Naive thymus-derived CD8-positive, alpha-beta T cell (primary cell): ENCODE data around the gene ERI3. TPM values are rescaled to one million over a fixed set of nuclear protein-coding genes. Genes with fewer than 3 reads are reported as not detected.

Experiments
- ATAC-seq, 2 donors: fragments of 150-1000 bp; cut with Tn5 transposase in 1 of 2; sonication (Bioruptor Pico), chemical (Tn5 transposase) in 1 of 2; 1 replicate in 1 of 2; 2 replicates in 1 of 2; pipeline ENCODE4 v1.10.0; 2021; ENCODE audit warnings: mild to moderate bottlenecking in 2 of 2, moderate library complexity in 2 of 2
- POLR2A ChIA-PET: fragments of 350-600 bp; sonication (Branson Sonifier 250); formaldehyde crosslinking; loops from one replicate; lab custom pipeline; 2021; ENCODE audit warnings: antibody characterized with exemption; lab: Charles Lee
- DNase-seq, 10 donors: peaks; one replicate each; pipeline versions ENCODE4 v3.0.0 to v3.0.0-alpha.2; 2020 to 2022
- H3K27ac Mint-ChIP-seq, 10 donors: one replicate each; pipeline ENCODE4 v1.8.0; 2020 to 2022; ENCODE audit warnings: mild to moderate bottlenecking in 10 of 10, mixed read lengths in 10 of 10, moderate library complexity in 4 of 10, inconsistent platforms in 1 of 10
- H3K27me3 Mint-ChIP-seq, 5 donors: one replicate each; pipeline ENCODE4 v1.8.0; 2021 to 2022; ENCODE audit warnings: mixed read lengths in 5 of 5
- H3K36me3 Mint-ChIP-seq, 3 donors: one replicate each; pipeline ENCODE4 v1.8.0; 2020 to 2022; ENCODE audit warnings: mixed read lengths in 3 of 3, mild to moderate bottlenecking in 2 of 3, inconsistent platforms in 1 of 3
- H3K4me1 Mint-ChIP-seq, 4 donors: one replicate each; pipeline ENCODE4 v1.8.0; 2021 to 2022; ENCODE audit warnings: mixed read lengths in 4 of 4
- H3K4me3 Mint-ChIP-seq, 10 donors: one replicate each; pipeline ENCODE4 v1.8.0; 2020 to 2022; ENCODE audit warnings: mild to moderate bottlenecking in 10 of 10, mixed read lengths in 10 of 10, moderate library complexity in 6 of 10, inconsistent platforms in 1 of 10
- H3K9me3 Mint-ChIP-seq, 9 donors: one replicate each; pipeline ENCODE4 v1.8.0; 2020 to 2022; ENCODE audit warnings: mixed read lengths in 9 of 9, mild to moderate bottlenecking in 3 of 9, inconsistent platforms in 1 of 9, moderate library complexity in 1 of 9
- polyA plus RNA-seq, 3 donors: library from polyadenylated mRNA; unstranded; fragments of 300-500 nt; fragmentation: Illumina TruSeq; gene quantifications; one replicate each; pipeline ENCODE4 v1.2.3, GENCODE V29; 2021
- total RNA-seq, 8 experiments: library from RNA in 2 of 8; stranded (reverse) in 2 of 8; gene quantifications; one replicate each; pipeline ENCODE4 v1.2.3 and lab custom pipeline; 2021 to 2026

ERI3 gene
- total and polyA plus RNA-seq, 5 experiments from 2014 or later, result 27.2 to 45.8 (median 43.4) TPM

DNA sequence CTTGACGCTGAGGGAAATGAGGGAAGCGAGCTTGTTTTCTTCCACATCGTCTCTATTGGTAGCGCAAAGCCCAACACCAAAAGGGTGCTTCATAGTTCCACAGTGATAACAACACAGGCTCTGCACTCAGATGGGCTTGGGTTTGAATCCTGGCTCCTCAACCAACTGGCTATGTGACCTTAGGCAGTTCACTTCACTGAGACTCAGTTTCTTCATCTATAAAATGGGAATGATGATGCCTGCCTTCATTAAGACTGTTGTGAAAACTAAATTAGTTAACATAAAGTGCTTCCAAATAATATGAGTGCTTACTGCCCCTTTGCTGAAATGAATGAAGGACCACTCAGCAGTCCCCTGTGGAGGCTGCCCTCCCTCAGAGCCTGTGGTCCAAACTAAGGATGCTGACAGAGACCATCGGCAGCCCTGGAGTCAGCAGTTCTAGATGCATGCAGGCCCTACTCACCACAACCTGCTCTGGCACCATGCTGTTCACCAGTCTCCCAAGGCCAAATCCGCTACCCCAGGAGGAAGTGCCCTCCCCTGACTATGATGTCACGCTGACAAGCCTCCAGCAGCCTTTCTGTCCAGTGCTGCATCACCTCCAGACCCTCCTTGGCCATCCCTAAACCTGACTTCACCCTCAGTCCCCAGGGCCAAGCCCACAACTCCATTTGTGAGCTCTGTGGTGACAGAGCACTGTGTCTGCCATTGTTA is 111.1 kb downstream of the ERI3 start:
- Mint-ChIP-seq H3K36me3 (peaks cover 0 to 36% (median 0%) of the 10 kb centered on the region in 3 donors), H3K27ac (peak overlapping the region in 3 of 10 donors; percentile 21 to 89 (median 82)), H3K4me1 (peaks cover 10 to 29% (median 19%) of the 10 kb centered on the region in 4 donors), H3K9me3 (no peaks in the 10 kb centered on the region), H3K4me3 (peak overlapping the region in 1 of 10 donors; percentile 38), H3K27me3 (no peaks in the 10 kb centered on the region)
- POLR2A ChIA-PET, result no interaction called here
- DNase-seq (no peak), ATAC-seq (no peak)

DNA sequence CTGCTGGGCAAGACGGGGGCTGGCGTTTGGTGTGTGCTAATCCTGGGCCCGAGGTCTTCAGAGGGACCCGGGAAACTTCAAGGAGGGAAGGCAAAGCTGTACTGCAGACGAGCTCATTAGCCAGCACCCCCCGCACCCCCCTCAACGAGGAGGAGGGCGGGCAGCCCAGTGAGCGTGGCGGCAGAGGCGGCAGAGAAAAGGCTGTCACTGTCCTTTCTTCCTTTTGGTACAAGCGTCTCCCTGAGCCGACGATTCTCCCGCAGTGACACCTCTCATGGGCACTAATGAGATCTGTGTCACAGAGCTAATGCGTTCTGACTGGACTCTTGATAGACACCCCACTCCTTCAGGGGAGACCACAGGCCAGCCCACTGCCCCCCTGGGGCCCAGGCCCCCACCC is 112.3 kb downstream of the ERI3 start:
- no peak for DNase-seq
- Mint-ChIP-seq H3K9me3 (no peaks in the 10 kb centered on the region), H3K27ac (no peak overlapping the region), H3K27me3 (no peaks in the 10 kb centered on the region), H3K4me3 (no peak overlapping the region), H3K4me1 (peaks cover 20 to 32% (median 29%) of the 10 kb centered on the region in 4 donors), H3K36me3 (peaks cover 0 to 31% (median 0%) of the 10 kb centered on the region in 3 donors)
- POLR2A ChIA-PET, result no interaction called here
- no peak for ATAC-seq

DNA sequence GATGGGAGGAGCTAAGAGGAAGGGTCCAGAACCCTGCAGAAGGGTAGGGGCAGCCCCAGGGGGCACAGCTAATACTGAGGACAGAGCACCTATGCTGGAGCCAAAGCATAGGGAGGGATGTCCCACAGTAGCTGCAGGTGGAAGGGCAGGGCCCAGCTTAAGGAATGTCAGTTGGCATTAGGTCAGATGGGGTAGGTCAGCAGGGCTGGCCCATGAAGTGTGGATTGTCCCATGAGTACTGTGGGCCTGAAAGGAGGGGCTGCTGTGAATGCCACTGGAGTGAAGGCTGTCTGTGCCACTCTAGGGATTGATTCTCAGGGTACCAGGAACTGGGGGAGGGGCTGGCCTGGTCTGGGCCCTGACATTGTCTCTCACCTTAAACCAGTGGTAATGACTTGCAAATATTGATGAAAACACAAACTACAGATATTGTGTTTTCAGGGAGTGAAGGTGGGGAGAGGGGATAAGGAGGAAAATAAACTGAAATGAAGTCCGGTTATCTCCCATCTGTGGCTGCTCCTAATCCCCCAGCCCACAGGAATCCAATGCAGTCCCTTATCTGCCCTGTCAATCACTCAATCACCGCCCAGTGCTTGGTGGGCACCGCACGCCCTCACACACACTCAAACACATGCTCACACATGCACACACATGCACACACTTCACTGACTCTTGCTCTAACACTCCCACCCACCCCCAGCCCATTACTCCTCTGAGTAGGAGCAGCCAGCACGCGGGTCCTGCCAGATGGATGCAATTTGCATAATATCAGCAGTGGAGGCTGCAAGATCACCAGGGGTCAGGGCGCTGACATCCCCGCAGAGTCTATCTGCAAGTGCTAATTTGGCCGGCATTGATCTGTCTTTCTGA is 114.0 kb downstream of the ERI3 start:
- Mint-ChIP-seq H3K4me3 (no peak overlapping the region), H3K27ac (peak overlapping the region in 2 of 10 donors; percentile 10 to 11)

DNA sequence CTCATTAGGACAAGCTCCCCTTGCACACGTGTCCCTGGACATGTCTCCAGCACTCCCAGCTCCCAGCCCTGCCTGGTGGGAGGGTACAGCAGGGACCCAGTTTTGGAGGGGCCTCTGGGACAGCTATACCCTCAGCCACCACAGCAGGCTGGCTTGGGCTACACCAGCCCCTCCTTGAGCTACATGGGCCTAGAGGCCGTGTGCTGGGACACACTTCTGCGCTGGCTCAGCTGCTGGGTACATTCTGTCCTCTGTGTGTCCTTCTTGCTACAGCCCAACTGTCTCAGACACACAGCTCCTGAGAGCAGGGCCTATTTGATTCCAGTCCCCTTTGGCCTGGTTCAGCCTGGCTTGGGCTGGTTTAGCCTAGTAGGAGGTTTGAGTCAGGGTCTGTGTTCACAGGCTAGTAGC is 115.1 kb downstream of the ERI3 start:
- ATAC-seq, result no peak
- peaks cover 0 to 22% (median 0%) of the 10 kb centered on the region in 3 donors for H3K36me3 Mint-ChIP-seq
- DNase-seq, result no peak
- H3K27ac Mint-ChIP-seq, result peak overlapping the region in 1 of 10 donors; percentile 29
- no peaks in the 10 kb centered on the region for H3K9me3 Mint-ChIP-seq
- no peaks in the 10 kb centered on the region for H3K27me3 Mint-ChIP-seq
- H3K4me1 Mint-ChIP-seq, result peaks cover 20 to 31% (median 26%) of the 10 kb centered on the region in 4 donors
- POLR2A ChIA-PET, result no interaction called here
- H3K4me3 Mint-ChIP-seq, result no peak overlapping the region

More for the DNA sequence above, 114.0 kb downstream of the ERI3 start:
- Mint-ChIP-seq H3K9me3 (no peaks in the 10 kb centered on the region), H3K4me1 (peaks cover 20 to 31% (median 29%) of the 10 kb centered on the region in 4 donors), H3K36me3 (peaks cover 0 to 25% (median 0%) of the 10 kb centered on the region in 3 donors), H3K27me3 (no peaks in the 10 kb centered on the region)
- DNase-seq, result peak in 1 of 10 donors; percentile 19
- ATAC-seq, result no peak
- POLR2A ChIA-PET, result no interaction called here

DNA sequence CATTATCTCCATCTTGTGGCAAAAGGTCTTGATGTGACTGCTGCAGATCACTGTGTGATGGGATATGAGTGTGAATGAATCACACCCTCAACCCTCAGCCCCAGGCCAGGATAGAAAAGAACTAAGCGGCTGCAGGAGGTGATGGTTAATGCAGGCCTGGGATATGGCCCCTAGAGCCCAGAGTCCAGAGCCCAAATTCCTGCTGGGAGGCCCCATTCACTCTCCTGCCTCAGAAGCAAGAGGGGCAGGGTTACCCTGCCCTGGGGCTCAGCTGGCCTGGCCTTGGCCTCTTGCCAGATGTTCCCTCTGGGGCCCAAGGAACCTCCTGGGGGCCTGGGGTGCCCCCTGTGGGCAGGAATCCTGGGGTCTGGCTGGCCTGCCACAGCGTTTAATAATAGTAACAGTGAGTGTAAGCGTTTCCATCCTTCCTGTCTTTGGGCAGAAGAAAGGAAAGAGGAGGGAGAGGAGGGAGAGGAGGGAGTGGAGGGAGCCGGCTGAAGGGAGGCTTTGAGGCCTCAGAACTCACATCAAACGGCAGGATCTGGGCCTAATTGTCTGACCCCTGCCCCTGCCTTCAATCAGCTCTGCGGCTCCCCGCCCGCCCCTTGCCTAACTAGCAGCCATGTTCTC is 115.6 kb downstream of the ERI3 start:
- H3K27me3 Mint-ChIP-seq, result no peaks in the 10 kb centered on the region
- no peaks in the 10 kb centered on the region for H3K9me3 Mint-ChIP-seq
- no peak for ATAC-seq
- peak overlapping the region in 2 of 10 donors; percentile 24 to 85 for H3K27ac Mint-ChIP-seq
- peaks cover 0 to 18% (median 0%) of the 10 kb centered on the region in 3 donors for H3K36me3 Mint-ChIP-seq
- no peak overlapping the region for H3K4me3 Mint-ChIP-seq
- DNase-seq, result no peak
- H3K4me1 Mint-ChIP-seq, result peaks cover 20 to 31% (median 25%) of the 10 kb centered on the region in 4 donors
- POLR2A ChIA-PET, result no interaction called here

DNA sequence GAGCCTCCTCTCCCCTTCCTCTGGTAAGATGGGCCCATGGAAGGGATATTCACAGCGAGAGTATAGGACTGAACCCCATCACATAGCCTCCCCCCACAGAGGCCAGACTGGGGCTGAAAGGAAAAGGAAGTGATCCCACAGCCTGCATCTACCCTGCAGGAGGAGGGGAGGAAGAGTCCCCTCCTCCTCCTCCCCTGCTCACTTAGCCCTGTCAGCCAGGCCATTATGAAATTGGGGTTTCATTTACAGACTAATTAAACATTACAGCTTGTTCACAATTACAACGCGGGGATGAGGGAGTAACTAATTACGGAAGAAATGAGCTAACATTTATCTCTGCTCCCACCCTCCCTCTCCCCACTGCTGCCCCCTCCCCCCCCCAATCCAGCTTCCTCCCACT is 116.4 kb downstream of the ERI3 start:
- no peak for DNase-seq
- no peak for ATAC-seq
- Mint-ChIP-seq H3K4me3 (no peak overlapping the region), H3K27me3 (no peaks in the 10 kb centered on the region), H3K4me1 (peaks cover 20 to 31% (median 24%) of the 10 kb centered on the region in 4 donors), H3K9me3 (no peaks in the 10 kb centered on the region), H3K36me3 (peaks cover 0 to 20% (median 3%) of the 10 kb centered on the region in 3 donors), H3K27ac (no peak overlapping the region)
- POLR2A ChIA-PET, result interaction anchor here (1.6 kb wide), 1 partner anchor 25 kb away, joined by 8 read pairs; the partner anchor contains the start of gene DMAP1

DNA sequence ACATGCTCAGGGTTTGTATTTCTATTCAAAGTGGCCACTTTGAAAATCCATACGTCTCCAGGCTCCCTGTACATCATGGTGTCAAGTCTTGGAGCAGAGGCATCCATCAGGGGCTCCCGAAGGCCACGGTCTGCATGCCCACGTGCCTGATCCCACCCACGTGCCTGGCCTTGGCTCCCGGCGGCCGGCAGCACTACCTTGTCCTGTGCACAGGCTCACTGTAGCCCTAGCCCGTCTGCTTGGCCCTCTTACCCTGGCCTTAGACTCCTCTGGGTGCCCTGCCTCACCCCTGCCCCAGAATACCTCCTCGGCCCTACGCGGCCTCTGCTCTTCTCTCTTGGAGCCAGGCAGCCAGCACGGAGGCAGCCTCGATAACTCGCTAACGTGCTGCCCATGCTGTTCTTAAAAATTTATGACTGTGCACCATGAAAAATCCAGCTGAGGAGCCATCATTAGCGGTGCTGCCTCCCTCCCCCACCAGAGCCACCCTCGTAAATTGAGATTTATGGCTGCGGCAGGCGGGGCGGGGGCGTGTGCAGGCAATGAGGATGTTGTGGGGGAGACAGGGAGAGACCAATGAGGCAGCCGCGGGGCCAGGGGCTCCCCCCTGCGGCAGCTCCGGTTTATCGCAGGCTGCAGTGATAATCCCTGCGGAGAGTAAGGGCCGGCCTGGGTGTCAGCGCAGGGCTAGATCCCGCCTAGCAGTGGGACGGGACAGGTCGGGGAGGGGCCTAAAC is 117.2 kb downstream of the ERI3 start:
- H3K4me1 Mint-ChIP-seq, result peaks cover 20 to 31% (median 24%) of the 10 kb centered on the region in 4 donors
- peak; percentile 98 for ATAC-seq
- no peaks in the 10 kb centered on the region for H3K9me3 Mint-ChIP-seq
- POLR2A ChIA-PET, result interaction anchor here (1.6 kb wide), 1 partner anchor 24 kb away, joined by 8 read pairs; the partner anchor contains the start of gene DMAP1
- H3K27ac Mint-ChIP-seq, result peak overlapping the region in 5 of 10 donors; percentile 31 to 81 (median 55)
- H3K36me3 Mint-ChIP-seq, result peaks cover 3 to 22% (median 5%) of the 10 kb centered on the region in 3 donors
- DNase-seq, result peak; percentile 20 to 68 (median 46)
- no peaks in the 10 kb centered on the region for H3K27me3 Mint-ChIP-seq
- H3K4me3 Mint-ChIP-seq, result peak overlapping the region in 5 of 10 donors; percentile 9 to 41 (median 37)

DNA sequence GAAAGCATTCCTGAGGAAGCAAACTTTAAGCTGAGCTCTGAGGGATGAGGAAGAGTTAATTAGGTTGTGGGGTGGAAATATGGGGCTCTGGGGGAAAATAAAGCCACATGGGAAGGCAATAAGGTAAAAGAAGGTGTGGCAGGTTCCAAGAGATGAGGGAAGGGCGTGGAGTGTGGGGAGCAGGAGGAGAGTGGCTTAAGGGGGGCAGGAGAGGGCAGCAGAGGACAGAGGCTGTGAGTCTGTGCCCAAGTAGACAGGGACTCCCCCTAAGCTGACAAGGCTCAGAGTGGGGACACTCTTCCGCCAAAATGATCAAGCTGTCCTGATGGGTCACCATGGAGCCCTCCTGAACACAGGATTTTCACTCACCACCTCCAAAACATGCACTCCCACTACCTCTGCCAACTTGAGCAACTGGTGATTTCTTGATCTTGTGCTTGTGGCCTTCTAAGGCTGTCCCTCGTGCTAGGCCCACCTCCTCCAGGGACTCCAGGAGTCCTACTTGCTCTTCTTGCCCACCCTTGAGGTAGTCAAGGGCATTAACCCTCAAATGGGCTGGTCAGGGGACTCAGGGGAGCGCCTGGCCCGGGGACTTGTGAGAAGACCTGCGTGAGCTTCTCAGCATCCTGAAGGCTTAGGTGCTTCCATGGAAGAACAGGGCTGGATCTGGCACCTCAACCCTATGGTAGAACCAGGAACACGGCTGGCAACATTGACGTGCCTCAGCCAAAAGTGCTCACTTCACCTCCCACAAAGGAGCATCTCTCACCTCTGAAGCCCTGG is 118.4 kb downstream of the ERI3 start:
- no peaks in the 10 kb centered on the region for H3K9me3 Mint-ChIP-seq
- peaks cover 4 to 31% (median 5%) of the 10 kb centered on the region in 3 donors for H3K36me3 Mint-ChIP-seq
- H3K27me3 Mint-ChIP-seq, result no peaks in the 10 kb centered on the region
- H3K27ac Mint-ChIP-seq, result peak overlapping the region in 2 of 10 donors; percentile 61 to 91
- POLR2A ChIA-PET, result no interaction called here
- ATAC-seq, result no peak
- peaks cover 17 to 31% (median 22%) of the 10 kb centered on the region in 4 donors for H3K4me1 Mint-ChIP-seq
- no peak for DNase-seq
- H3K4me3 Mint-ChIP-seq, result no peak overlapping the region

DNA sequence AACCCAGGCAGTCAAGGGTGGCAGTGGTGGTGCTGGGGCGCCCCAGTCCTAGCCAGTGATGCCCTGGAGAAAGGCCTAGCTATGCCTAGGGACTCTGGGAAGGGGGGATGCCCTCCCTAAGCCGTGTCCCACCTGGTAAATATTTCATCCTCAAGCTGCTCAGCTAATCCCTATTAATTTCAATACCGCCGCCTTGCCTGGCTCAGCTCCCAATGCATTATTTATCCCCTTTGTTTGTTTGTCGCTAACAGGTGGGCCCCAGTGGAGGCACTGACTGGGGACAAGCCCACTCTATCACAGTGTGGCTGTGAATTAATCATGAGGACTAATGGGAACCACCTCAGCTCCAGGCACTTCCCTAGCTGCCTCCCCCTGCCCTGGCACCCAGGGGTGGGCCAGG is 119.2 kb downstream of the ERI3 start:
- H3K27ac Mint-ChIP-seq, result peak overlapping the region in 3 of 10 donors; percentile 18 to 91 (median 79)
- H3K9me3 Mint-ChIP-seq, result no peaks in the 10 kb centered on the region

DNA sequence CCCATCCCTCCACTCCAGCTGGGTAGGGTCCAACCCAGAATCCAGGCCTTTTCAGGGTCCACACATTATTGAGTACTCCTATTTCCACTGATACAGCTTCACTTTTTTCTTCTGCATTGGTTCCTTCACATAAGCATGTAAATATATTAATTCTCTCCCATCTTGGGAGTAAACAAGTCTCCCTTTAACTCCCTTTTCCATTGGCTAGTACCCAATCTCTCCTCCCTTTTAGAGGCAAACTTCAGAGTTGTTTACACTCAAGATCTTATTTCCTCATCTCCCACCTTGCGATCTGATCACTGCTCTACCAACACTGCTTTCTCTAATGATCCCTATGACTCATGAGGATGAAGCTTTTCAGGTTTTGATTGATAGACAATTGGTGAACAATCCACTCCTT is 121.5 kb downstream of the ERI3 start:
- DNase-seq (no peak), ATAC-seq (no peak)
- peaks cover 5 to 29% (median 10%) of the 10 kb centered on the region in 3 donors for H3K36me3 Mint-ChIP-seq
- H3K4me3 Mint-ChIP-seq, result no peak overlapping the region
- H3K4me1 Mint-ChIP-seq, result peaks cover 5 to 8% (median 8%) of the 10 kb centered on the region in 4 donors
- no peaks in the 10 kb centered on the region for H3K9me3 Mint-ChIP-seq
- H3K27ac Mint-ChIP-seq, result peak overlapping the region in 1 of 10 donors; percentile 71
- no peaks in the 10 kb centered on the region for H3K27me3 Mint-ChIP-seq
- POLR2A ChIA-PET, result no interaction called here

More for the DNA sequence above, 119.2 kb downstream of the ERI3 start:
- Mint-ChIP-seq H3K4me3 (no peak overlapping the region), H3K27me3 (no peaks in the 10 kb centered on the region), H3K4me1 (peaks cover 13 to 29% (median 18%) of the 10 kb centered on the region in 4 donors), H3K36me3 (peaks cover 5 to 31% (median 6%) of the 10 kb centered on the region in 3 donors)
- ATAC-seq, result no peak
- POLR2A ChIA-PET, result no interaction called here
- peak in 1 of 10 donors; percentile 7 for DNase-seq

DNA sequence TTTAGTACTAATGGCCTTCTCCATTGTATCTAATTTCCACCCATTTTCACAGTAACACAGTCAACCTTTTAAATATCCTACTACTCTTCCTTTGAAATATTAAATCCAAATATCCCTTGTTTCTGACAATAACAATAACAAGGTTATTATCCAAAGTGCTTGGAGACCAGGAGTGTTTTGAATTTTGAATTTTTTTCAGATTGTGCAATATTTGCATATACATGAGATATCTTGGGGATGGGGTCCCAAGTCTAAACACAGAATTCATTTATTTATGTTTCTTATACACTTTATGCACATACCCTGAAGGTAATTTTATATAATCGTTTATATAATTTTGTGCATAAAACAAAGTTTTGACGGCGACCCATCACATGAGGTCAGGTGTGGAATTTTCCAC is 124.3 kb downstream of the ERI3 start:
- Mint-ChIP-seq H3K4me1 (no peaks in the 10 kb centered on the region), H3K27ac (peak overlapping the region in 1 of 10 donors; percentile 28), H3K9me3 (no peaks in the 10 kb centered on the region), H3K36me3 (peaks cover 5 to 29% (median 12%) of the 10 kb centered on the region in 3 donors), H3K4me3 (no peak overlapping the region), H3K27me3 (no peaks in the 10 kb centered on the region)
- ATAC-seq (no peak), DNase-seq (no peak)
- POLR2A ChIA-PET, result no interaction called here
